GM04504 (cell line): ENCODE data around the gene WFDC6.
A peak's percentile ranks its signal among the peaks of the same experiment; 100 is the strongest.
"Not testable (repeated sequence)": the region's sequence is repeated elsewhere in the genome, so short reads cannot be mapped to it uniquely, and the experiment has no call there.

Experiments used
- DNase-seq: peaks from one replicate; pipeline ENCODE4 v3.0.0-alpha.2; 2012; ENCODE audit warnings: low read depth

The WFDC6 gene

GRCh38 chr20:45539382-45539781 lies at the start of gene WFDC6:
TSS of gene WFDC6 (minus strand) at chr20:45539482. CDS start at chr20:45539407, 75 bp downstream.
- no peak for DNase-seq

- DNase-seq = no peak
These were observed 49.5 kb upstream of the WFDC6 start for GRCh38 chr20:45588800-45589199.

- not testable (repeated sequence) for DNase-seq
These were observed 46.7 kb upstream of the WFDC6 start for GRCh38 chr20:45585986-45586385.

GRCh38 chr20:45584294-45584693 lies 45.0 kb upstream of the WFDC6 start:
- not testable (repeated sequence) for DNase-seq

- DNase-seq = no peak
These were observed 44.2 kb upstream of the WFDC6 start for GRCh38 chr20:45583502-45583901.

GRCh38 chr20:45581702-45582101 lies 42.4 kb upstream of the WFDC6 start:
- DNase-seq = no peak

GRCh38 chr20:45579184-45579583 lies 39.9 kb upstream of the WFDC6 start, which contains the start of gene WFDC8:
TSS of gene WFDC8 (minus strand) at chr20:45579284. CDS start at chr20:45579247, 37 bp downstream.
- no peak for DNase-seq

- DNase-seq = no peak
These were observed 38.9 kb upstream of the WFDC6 start for GRCh38 chr20:45578231-45578630.

GRCh38 chr20:45576995-45577394 lies 37.7 kb upstream of the WFDC6 start:
- DNase-seq = peak; percentile 0

- no peak for DNase-seq
These were observed 36.6 kb upstream of the WFDC6 start for GRCh38 chr20:45575931-45576330.

- not testable (repeated sequence) for DNase-seq
These were observed 30.4 kb upstream of the WFDC6 start for GRCh38 chr20:45569650-45570049.

- DNase-seq = no peak
These were observed 25.5 kb upstream of the WFDC6 start for GRCh38 chr20:45564760-45565276.

- no peak for DNase-seq
These were observed 15.9 kb upstream of the WFDC6 start for GRCh38 chr20:45555198-45555597.

- DNase-seq = no peak
These were observed 13.2 kb upstream of the WFDC6 start for GRCh38 chr20:45552456-45552855.

GRCh38 chr20:45550765-45551164 lies 11.5 kb upstream of the WFDC6 start:
- DNase-seq = no peak

GRCh38 chr20:45548410-45548809 lies 9.1 kb upstream of the WFDC6 start:
- no peak for DNase-seq

GRCh38 chr20:45547206-45547770 lies 8.0 kb upstream of the WFDC6 start, which contains the start of gene EPPIN:
TSS of gene EPPIN (minus strand) at chr20:45547401. CDS start at chr20:45547357, 44 bp downstream.
- DNase-seq = no peak

- DNase-seq = peak; percentile 3
These were observed 6.6 kb upstream of the WFDC6 start for GRCh38 chr20:45545754-45546453.

GRCh38 chr20:45545351-45545750 lies 6.1 kb upstream of the WFDC6 start:
- no peak for DNase-seq

- DNase-seq = no peak
These were observed 978 bp downstream of the WFDC6 start for GRCh38 chr20:45538209-45538799.

GRCh38 chr20:45527294-45527693 lies 12.0 kb downstream of the WFDC6 start:
- DNase-seq = no peak

- no peak for DNase-seq
These were observed 15.5 kb downstream of the WFDC6 start for GRCh38 chr20:45523821-45524220.

GRCh38 chr20:45518282-45518681 lies 21.0 kb downstream of the WFDC6 start:
- DNase-seq = no peak
